PC-9 (cell line): Measurements from ENCODE around the gene PRPS2. TPM values are rescaled to one million over a fixed set of nuclear protein-coding genes. Genes with fewer than 3 reads are reported as not detected.
A peak's percentile ranks its signal among the peaks of the same experiment; 100 is the strongest.

Experiments used
- BruUV-seq: library from RNA; stranded (reverse); fragments of 400-500 nt; replicated peaks from 2 replicates; lab custom pipeline; 2021; lab: Mats Ljungman, UMichigan
- CTCF ChIA-PET: fragments of 300-600 bp; sonication (Branson Sonifier 250); formaldehyde crosslinking; loops from one replicate; lab custom pipeline; 2022; ENCODE audit warnings: antibody characterized with exemption; lab: Charles Lee
- POLR2A ChIA-PET: fragments of 300-600 bp; sonication (Branson Sonifier 250); formaldehyde crosslinking; loops from one replicate; lab custom pipeline; 2022; ENCODE audit warnings: antibody characterized with exemption; ENCODE audit not compliant: unreplicated experiment; lab: Charles Lee
- DNase-seq, 2 experiments: peaks; one replicate each; pipeline versions ENCODE4 v3.0.0 to v3.0.0-alpha.2; 2015 to 2022; ENCODE audit warnings: mixed read lengths in 1 of 2
- H2AFZ ChIP-seq: fragments of 200-600 bp; sonication (generic); 2 replicates; pipeline ENCODE4 v1.8.1; 2017; ENCODE audit warnings: antibody characterized with exemption
- H3F3A ChIP-seq: fragments of 200-600 bp; sonication (generic); 2 replicates; pipeline ENCODE4 v1.8.1; 2017; ENCODE audit warnings: antibody characterized with exemption, mild to moderate bottlenecking, low read depth; ENCODE audit not compliant: insufficient read depth
- H3K27ac ChIP-seq: fragments of 200-600 bp; sonication (generic); 2 replicates; pipeline ENCODE4 v1.6.1; 2016; ENCODE audit warnings: mixed run types
- H3K27me3 ChIP-seq: fragments of 200-600 bp; sonication (generic); 2 replicates; pipeline ENCODE4 v1.6.1; 2016; ENCODE audit warnings: low read depth, mixed run types; ENCODE audit not compliant: insufficient read depth
- H3K36me3 ChIP-seq: fragments of 200-600 bp; sonication (generic); 2 replicates; pipeline ENCODE4 v1.6.1; 2016; ENCODE audit warnings: low read depth, mixed run types
- H3K4me1 ChIP-seq: fragments of 200-600 bp; sonication (generic); replicated peaks from 2 replicates; pipeline ENCODE4 v1.6.1; 2016; ENCODE audit warnings: mixed run types; ENCODE audit not compliant: insufficient read depth
- H3K4me2 ChIP-seq: fragments of 200-600 bp; sonication (generic); 2 replicates; pipeline ENCODE4 v1.6.1; 2017; ENCODE audit warnings: mixed run types
- H3K4me3 ChIP-seq: fragments of 200-600 bp; sonication (generic); 2 replicates; pipeline ENCODE4 v1.6.1; 2016; ENCODE audit warnings: mixed run types
- H3K79me2 ChIP-seq: fragments of 200-600 bp; sonication (generic); 2 replicates; pipeline ENCODE4 v1.6.1; 2017; ENCODE audit warnings: low read depth, mixed run types
- H3K9me2 ChIP-seq: fragments of 200-600 bp; sonication (generic); 2 replicates; pipeline ENCODE4 v1.8.1; 2017; ENCODE audit warnings: mild to moderate bottlenecking; ENCODE audit not compliant: insufficient read depth
- H3K9me3 ChIP-seq: fragments of 200-600 bp; sonication (generic); 2 replicates; pipeline ENCODE4 v1.8.1; 2016; ENCODE audit warnings: low read depth; ENCODE audit not compliant: insufficient read depth
- H4K20me1 ChIP-seq: fragments of 200-600 bp; sonication (generic); 2 replicates; pipeline ENCODE4 v1.8.1; 2017; ENCODE audit not compliant: insufficient read depth
- CTCF ChIP-seq: fragments of 200-600 bp; sonication (generic); conservative IDR thresholded peaks from 2 replicates; pipeline ENCODE4 v1.6.1; 2017; ENCODE audit warnings: mixed run types, antibody characterized with exemption, mild to moderate bottlenecking, moderate library complexity
- EZH2 ChIP-seq: fragments of 200-600 bp; sonication (generic); IDR thresholded peaks from 2 replicates; pipeline ENCODE4 v1.8.0; 2017; ENCODE audit warnings: antibody characterized with exemption, low read depth
- intact Hi-C: fragments of 100-400 bp; cut with micrococcal nuclease; formaldehyde crosslinking; loops from one replicate; pipeline ENCODE4 v1.10.0; 2022; ENCODE audit not compliant: unreplicated experiment
- total RNA-seq: library from RNA; stranded (reverse); gene quantifications from 2 replicates; pipeline ENCODE4 v1.2.3, GENCODE V29; 2021

Gene PRPS2
- total RNA-seq, 1 experiment from 2014 or later = 107 TPM

GRCh38 chrX:12802741-12803140 is 11.5 kb downstream of the PRPS2 start:
- H3K4me1 ChIP-seq = no peaks in the 10 kb centered on the region
- intact Hi-C loops = no loop called here
- ChIA-PET CTCF (no interaction called here), POLR2A (no interaction called here)
- H3K27me3 ChIP-seq = no peaks in the 10 kb centered on the region
- no peaks in the 10 kb centered on the region for H3K9me2 ChIP-seq
- no peaks in the 10 kb centered on the region for H3F3A ChIP-seq
- H3K27ac ChIP-seq = no peak overlapping the region
- H3K4me3 ChIP-seq = no peak overlapping the region
- no peaks in the 10 kb centered on the region for H4K20me1 ChIP-seq
- H3K9me3 ChIP-seq = no peaks in the 10 kb centered on the region
- no peak for DNase-seq
- BruUV-seq = no TSS peak
- H3K36me3 ChIP-seq = no peaks in the 10 kb centered on the region
- no peak overlapping the region for H2AFZ ChIP-seq
- H3K79me2 ChIP-seq = no peaks in the 10 kb centered on the region
- no peak overlapping the region for H3K4me2 ChIP-seq
- TF ChIP-seq CTCF (no peak), EZH2 (no peak)

GRCh38 chrX:12804655-12805054 is 13.4 kb downstream of the PRPS2 start:
- Histone ChIP-seq H3K4me2 (no peak overlapping the region), H3K36me3 (no peaks in the 10 kb centered on the region), H3K9me3 (no peaks in the 10 kb centered on the region), H3K27me3 (no peaks in the 10 kb centered on the region), H3F3A (no peaks in the 10 kb centered on the region), H3K4me3 (no peak overlapping the region), H3K79me2 (no peaks in the 10 kb centered on the region), H3K27ac (no peak overlapping the region), H4K20me1 (no peaks in the 10 kb centered on the region), H3K9me2 (no peaks in the 10 kb centered on the region), H3K4me1 (no peaks in the 10 kb centered on the region), H2AFZ (no peak overlapping the region)
- TF ChIP-seq EZH2 (no peak), CTCF (no peak)
- ChIA-PET CTCF (no interaction called here), POLR2A (no interaction called here)
- intact Hi-C loops = no loop called here
- no TSS peak for BruUV-seq
- DNase-seq = peak; percentile 11 to 36

GRCh38 chrX:12805333-12805732 is 14.1 kb downstream of the PRPS2 start:
- H3K9me3 ChIP-seq = no peaks in the 10 kb centered on the region
- no peak overlapping the region for H3K27ac ChIP-seq
- H4K20me1 ChIP-seq = no peaks in the 10 kb centered on the region
- no peak for DNase-seq
- no peak overlapping the region for H3K4me3 ChIP-seq
- H3K4me2 ChIP-seq = no peak overlapping the region
- H3F3A ChIP-seq = no peaks in the 10 kb centered on the region
- H3K36me3 ChIP-seq = no peaks in the 10 kb centered on the region
- intact Hi-C loops = no loop called here
- ChIA-PET POLR2A (no interaction called here), CTCF (no interaction called here)
- H3K4me1 ChIP-seq = no peaks in the 10 kb centered on the region
- no peaks in the 10 kb centered on the region for H3K79me2 ChIP-seq
- H3K27me3 ChIP-seq = no peaks in the 10 kb centered on the region
- BruUV-seq = no TSS peak
- no peaks in the 10 kb centered on the region for H3K9me2 ChIP-seq
- no peak for TF ChIP-seq EZH2
- H2AFZ ChIP-seq = no peak overlapping the region

GRCh38 chrX:12811658-12812057 is 20.4 kb downstream of the PRPS2 start:
- H4K20me1 ChIP-seq = no peaks in the 10 kb centered on the region
- H3K27me3 ChIP-seq = no peaks in the 10 kb centered on the region
- H3K9me2 ChIP-seq = no peaks in the 10 kb centered on the region
- H3K4me1 ChIP-seq = no peaks in the 10 kb centered on the region
- no peaks in the 10 kb centered on the region for H3F3A ChIP-seq
- H3K9me3 ChIP-seq = no peaks in the 10 kb centered on the region
- H2AFZ ChIP-seq = no peak overlapping the region
- no TSS peak for BruUV-seq
- ChIA-PET CTCF (interaction anchor here (0.6 kb wide), 1 partner anchor 786 kb away, joined by 4 read pairs; no protein-coding TSS in a partner anchor), POLR2A (no interaction called here)
- no peak overlapping the region for H3K27ac ChIP-seq
- TF ChIP-seq CTCF (no peak), EZH2 (no peak)
- no peak for DNase-seq
- H3K4me3 ChIP-seq = no peak overlapping the region
- no peak overlapping the region for H3K4me2 ChIP-seq
- intact Hi-C loops = loop anchor here (5.0 kb wide), 1 partner anchor 1221 kb away; no protein-coding TSS in a partner anchor
- H3K36me3 ChIP-seq = no peaks in the 10 kb centered on the region
- no peaks in the 10 kb centered on the region for H3K79me2 ChIP-seq
